Limb (tissue), 2 donors: ENCODE data around the gene MVB12A.

Source experiments
- DNase-seq, 2 donors: peaks; one replicate each; pipeline ENCODE4 v3.0.0-alpha.2; 2016; ENCODE audit errors: extremely low spot score in 2 of 2

The MVB12A gene

DNA sequence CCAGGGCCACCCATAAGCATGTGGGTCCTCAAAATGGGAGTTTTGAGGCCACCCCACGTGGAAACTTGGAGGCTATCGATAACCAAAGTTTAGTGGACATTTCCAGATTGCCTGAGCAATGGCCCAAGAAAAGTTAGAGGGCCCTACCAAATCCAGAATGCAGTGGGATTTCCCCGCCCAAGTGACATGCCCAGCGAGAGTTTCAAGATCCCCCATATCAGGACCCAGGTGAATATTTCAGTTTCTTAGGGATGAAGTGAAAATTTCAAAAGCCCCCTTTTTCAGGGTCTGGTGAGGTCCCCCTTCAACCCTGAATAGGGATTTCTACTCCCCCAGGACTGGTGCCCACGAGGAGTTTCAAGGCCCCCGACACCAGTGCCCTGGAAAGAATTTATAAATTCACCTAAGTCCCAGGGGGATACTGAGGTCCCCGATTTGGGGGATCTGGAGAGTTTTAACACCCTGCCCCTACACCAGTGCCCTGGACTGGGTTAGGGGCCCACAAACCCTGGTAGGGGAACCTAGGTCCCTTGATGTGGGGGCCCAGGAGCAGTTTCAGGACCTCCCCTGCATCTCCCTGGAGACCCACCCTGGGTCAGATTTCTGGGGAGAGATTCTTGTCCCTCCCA is 15.1 kb upstream of the MVB12A start:
- DNase-seq, result no peak

DNA sequence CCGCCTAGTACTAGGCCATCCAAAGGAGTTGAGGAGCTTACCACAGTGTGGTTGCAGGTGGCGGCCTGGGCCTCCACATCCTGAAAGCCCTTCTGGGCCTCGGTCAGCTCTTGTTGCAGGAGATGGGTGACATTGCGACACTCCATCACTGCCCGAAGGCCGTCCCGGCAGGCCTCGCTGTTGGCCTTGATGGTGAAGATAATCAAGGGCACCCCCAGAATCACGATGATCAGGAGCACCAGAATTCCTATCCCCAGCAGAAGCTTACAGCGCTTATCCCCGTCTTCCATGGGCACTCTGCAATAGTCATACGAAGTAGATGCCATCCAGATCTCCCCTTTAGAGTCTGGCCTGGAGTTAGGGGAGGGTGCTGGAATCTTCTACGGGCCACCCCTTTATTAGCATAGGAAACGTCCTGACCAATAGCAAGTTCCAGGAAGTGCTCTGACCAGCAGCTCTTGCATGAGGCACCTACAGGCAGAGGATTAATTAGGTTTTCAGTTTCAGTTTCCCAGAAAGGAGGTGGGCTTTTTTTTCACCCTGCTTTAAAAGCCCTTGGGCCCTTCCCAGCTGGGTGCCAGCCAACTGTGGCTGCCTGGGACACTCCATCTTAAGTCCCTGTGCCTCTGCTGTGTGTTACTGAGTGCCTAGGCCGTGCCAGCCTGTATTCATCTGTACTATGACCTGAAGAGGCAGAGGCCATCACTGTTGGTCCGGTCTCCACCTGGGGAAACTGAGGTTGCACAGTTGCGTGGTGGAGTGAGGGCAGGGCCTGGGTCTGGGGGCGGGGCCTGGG is 14.4 kb upstream of the MVB12A start, which contains the start of gene BST2:
Gene BST2, minus strand, starts transcription at position 381 of the 796 bp plus-strand sequence. Its CDS starts 55 bp downstream, at position 326.
- no peak for DNase-seq

DNA sequence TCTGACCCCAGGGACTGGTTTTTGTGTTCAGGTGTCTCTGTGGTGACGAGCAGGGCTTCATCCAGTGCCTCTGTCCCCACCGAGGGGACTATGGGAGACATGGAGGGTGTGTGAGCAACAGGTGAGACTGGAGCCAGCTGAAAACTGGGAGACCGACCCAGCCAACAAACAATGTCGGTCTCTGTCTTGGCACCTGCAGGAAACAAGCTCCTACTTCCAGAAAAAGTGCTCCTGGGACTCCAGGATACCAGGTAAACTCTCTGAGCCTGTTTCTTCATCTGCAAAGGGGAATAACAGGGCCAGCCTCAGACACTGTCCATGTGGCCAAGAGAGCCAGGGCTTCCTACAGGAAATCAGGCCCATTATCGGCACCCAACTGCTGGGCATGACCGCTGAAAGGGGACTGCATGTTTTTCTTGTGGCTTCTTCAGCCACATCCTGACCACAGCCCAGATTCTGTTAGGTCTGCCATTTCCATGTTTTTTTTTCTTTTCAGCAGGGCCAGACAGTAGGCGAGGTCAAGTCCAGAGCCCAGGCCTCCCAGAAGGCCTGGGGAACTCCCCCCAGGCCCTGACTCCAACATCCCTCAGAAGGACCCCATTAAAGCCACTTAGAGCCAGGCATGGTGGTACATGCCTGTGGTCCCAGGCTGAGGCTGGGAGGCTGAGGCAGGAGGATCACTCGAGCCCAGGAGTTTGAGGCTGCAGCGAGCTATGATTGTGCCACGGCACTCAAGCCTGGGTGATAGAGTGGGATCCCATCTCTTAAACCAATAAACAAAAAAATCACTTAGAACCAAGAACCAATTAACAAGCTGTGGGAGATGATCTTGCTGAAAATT is 13.6 kb upstream of the MVB12A start:
- no peak for DNase-seq

DNA sequence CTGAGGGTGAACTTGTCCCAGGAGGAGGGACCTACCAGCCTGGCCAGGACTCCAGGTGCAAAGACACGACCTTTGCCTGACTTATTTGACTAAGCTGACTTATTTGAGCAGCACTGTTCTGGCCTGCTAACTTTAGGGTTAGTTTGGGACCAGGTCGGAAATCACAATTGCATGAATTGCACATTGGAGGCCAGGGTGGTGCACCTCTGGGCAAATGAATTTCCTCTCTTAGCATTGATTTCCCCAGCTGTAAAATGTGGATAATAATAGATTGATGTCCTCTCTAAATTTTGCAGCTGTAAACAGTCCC is 13.0 kb upstream of the MVB12A start:
- no peak for DNase-seq

DNA sequence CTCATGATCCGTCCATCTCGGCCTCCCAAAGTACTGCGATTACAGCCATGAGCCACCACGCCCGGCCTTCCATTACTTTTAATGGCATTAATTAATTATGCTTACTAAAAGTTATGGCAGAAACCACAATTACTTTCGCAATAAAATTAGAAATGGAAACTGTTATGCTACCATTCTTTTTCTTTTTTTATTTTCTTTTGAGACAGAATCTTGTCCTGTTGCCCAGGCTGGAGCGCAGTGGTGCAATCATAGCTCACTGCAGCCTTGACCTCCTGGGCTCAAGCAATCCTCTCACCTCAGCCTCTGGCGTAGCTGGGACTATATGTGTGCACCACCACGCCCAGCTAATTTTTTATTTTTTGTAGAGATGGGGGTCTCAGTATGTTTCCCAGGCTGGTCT is 9.9 kb upstream of the MVB12A start:
- no peak for DNase-seq

DNA sequence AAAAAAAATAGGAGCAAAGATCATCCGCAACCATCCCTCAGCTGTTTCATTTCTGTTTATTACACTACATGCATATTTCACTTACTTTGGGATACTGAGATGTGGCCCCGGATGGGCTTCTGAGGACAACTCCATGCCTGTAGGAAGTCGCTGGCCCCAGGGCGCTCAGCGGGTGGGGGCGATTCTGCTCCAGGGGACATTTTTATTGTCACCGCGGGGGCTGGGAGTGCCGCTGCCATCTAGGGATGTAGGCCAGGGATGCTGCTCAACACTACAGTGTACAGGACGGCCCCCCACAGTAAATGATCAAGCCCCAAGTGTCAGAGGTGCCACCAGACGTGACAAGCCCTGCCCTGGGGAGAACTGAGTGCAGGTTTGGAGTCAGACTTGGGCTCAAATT is 8.0 kb upstream of the MVB12A start:
- DNase-seq, result no peak

DNA sequence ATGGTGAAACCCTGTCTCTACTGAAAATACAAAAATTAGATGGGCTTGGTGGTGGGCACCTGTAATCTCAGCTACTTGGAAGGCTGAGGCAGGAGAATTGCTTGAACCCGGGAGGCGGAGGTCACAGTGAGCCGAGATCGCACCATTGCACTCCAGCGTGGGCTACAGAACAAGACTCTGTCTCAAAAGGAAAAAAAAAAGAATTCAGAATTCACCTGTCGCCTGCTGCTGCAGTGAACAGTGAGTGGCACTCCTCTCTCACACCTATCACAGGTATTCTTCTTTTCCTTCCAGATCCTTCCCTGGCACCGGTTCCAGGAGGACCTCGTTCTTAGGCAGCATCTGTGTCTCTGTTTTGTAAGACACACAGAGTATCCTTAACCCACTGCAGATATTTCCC is 5.8 kb upstream of the MVB12A start:
- DNase-seq, result no peak

DNA sequence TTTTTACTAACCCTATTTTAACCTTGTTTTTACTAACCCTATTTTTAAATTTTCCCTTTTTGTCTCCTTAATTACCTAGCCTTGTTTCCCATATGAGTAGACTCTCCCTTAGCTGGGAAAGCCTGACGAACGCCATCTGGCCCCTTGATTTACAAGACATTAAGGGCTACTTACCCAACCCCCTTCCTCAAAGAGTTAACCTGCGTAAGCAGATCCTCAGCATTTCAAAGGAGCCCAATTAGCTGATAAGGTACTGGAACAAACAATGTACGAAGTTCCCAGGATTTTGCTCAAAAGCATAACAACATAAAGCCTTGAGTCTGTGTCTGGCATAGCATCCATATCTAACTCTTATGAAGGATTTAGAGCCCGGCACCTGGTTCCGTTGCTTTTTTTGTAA is 4.7 kb upstream of the MVB12A start:
- no peak for DNase-seq

DNA sequence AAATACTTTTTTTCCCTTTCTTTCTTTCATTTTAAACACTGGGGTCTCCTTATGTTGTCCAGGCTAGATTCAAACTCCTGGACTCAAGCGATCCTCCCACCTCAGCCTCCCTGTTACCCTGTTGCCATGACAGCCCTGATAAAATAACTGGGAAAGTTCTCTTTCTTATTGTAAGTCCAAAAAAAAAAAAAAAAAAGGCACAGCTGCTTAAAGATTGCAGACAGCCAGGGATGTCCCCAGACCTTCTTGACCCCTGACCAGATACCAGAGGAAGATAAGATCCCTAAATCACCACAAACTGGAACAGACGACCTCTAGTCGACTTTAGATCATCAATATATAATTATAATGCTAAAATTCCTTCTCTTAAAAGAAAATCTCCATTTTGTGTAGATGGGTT is 1.1 kb upstream of the MVB12A start:
- no peak for DNase-seq

DNA sequence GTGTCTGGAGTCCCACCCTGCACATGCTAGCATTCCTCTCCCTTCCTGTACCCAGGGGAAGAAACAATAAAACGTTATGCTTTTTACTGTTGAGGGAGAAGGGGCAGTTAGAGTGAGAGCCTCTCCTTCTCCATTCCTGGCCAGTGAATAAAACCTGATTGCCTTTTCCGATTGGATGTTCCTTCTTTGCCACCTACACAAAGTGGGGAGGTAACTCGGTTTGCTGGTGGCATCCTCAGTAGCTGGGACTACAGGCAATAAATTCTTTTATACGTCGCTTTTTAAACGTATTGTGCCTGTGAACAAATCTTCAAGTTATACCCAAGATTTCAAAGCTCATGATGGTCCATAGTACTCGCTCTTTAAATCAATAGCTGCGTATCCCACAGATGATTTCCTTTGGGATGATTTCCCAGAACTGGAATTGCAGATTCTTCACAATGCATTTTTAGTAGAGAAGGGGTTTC is 660 bp upstream of the MVB12A start:
- DNase-seq, result no peak

DNA sequence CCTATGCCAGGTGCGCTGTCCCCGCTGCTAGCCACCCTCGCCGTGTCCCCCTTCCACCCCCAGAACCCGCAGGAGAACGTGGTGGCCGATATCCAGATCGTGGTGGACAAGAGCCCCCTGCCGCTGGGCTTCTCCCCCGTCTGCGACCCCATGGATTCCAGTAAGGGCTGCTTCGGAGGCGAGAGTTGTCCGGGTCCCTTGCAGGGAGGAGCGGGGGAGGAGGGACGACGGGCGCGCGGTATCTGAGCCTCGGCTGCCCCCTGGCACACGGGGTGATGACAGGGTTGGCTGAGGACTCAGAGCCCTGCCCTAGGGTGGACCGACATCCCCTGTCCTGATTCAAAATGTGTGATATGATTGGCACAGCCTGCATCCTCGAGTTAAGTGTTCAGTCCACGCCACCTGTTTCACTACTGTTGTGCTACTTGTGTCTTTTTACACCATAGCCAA is 653 bp downstream of the MVB12A start:
- DNase-seq, result peak in 1 of 2 donors; percentile 66

DNA sequence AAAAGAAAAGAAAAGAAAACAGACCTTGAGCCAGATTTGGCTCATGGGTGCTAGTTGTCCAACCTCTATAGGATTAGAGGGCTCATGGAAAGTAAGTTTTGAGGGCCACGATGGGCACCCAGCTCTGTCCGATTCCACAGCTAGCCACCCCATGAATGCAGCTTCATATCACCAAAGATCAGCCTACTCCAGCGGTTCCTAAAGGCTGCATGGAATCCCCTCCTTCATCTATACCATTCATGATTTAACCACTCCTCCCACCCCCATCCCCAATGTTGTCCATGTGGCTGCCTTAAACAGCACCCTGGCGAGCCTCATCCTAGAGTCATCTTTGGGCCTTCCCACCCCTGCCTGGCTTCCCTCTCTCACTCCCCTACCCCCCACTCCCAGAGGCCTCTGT is 2.1 kb downstream of the MVB12A start:
- no peak for DNase-seq

DNA sequence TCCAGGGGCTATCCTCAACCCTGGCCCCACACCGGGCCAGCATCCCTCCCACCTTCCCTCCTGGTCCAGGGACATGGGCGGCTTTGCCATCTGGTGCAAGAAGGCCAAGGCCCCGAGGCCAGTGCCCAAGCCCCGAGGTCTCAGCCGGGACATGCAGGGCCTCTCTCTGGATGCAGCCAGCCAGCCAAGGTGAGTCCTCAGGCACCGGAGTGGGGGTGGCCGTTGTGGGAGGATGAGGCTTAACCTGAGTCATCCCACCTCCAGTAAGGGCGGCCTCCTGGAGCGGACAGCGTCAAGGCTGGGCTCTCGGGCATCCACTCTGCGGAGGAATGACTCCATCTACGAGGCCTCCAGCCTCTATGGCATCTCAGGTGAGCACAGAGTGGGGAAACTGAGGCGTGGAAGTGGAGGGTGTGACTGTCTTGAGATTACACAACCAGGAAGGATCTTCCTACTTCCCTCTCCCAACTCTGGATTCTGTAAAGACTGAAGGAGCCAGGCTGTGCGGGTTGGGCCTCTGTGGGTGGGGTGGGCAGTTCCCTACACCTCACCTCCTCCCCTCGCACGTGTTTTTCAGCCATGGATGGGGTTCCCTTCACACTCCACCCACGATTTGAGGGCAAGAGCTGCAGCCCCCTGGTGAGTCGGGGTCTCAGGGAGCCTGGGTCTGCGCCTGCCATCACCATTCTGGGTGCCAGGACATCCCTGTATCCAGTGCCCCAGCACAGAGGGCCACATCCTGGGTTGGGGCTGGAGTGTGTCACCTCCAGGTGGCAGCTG is 3.8 kb downstream of the MVB12A start:
- DNase-seq, result no peak

DNA sequence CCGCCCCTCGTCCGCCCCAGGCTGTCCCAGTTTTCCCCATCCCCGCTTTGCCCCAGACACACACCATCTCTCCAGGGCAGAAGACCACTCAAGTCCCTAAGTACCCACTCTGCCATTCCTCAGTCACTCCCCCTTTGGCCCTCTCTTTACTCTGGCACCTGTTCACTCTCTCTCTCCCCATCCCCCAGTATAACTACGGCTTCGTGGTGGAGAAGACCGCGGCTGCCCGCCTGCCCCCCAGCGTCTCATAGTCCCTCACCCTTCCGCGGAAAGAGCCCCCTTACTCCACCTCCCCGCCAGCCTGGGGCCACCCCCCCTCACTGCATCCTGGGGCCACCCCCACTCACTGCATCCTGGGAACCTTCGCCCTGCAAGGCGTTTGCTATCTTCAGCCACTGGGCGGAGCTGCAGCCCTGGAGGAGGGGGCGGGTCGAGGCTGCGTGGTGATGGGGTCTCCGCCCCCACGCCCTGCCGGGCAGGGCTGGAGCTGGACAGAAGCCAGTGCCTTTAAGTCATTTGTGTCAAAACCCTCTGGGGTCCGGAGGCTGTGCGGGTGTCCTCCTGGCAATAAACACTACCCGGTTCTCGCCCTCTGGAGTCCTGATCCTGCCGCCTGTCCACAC is 5.0 kb downstream of the MVB12A start:
- peak; percentile 22 to 75 for DNase-seq

DNA sequence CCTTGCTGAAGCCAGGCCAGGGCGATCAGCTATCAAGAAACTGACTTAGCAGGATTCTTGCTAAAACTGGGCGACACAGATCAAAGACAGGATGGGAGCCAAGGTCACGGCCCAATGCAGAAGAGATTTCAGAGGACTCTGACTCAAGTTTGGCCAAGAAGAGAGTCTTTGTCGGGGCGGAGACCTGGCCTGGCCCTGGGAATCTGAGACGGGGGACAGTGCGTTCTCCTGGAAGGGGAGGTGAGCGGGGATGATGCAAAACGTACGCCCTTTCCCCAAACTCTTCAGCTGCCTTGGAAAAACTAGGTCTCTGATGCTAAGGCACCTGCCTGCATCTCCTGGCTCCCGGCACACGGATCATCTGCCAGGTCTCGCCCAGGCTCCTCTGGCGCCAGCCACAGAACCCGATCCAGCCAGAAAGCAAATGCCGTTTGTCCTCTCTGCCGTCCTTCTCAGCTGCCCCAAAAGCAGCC is 9.8 kb downstream of the MVB12A start:
- no peak for DNase-seq

DNA sequence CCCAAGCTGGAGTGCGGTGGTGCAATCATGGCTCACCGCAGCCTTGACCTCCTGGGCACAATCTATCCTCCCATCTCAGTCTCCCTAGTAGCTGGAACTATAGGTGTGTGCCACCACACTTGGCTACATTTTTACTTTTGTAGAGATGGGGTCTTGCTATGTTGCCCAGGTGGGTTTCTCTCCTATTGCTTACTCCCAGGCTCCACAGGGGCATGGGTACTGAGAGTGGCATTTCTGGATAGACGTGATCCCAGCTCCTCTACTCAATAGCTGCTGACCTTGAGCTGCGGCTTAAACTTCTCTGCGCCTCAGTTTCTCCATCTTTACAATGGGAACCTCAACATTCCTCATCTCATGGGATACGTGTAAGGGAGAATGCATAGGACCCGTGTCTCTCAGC is 11.6 kb downstream of the MVB12A start:
- DNase-seq, result no peak

DNA sequence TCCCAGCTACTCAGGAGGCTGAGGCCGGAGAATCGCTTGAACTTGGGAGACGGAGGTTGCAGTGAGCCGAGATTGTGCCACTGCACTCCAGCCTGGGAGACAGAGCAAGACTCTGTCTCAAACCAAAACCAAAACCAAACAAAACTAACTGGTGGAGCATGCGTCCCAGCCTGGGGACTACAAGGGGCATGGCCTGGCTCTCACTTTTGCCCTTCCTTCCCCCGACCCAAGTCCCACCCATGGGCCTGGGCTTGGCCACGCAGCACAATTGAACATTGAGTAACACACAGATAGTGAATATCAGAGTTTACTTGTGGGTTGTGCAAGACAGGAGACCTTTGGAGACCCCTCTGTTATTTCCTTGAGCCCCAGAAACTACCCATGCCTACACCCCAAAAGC is 15.4 kb downstream of the MVB12A start:
- no peak for DNase-seq

DNA sequence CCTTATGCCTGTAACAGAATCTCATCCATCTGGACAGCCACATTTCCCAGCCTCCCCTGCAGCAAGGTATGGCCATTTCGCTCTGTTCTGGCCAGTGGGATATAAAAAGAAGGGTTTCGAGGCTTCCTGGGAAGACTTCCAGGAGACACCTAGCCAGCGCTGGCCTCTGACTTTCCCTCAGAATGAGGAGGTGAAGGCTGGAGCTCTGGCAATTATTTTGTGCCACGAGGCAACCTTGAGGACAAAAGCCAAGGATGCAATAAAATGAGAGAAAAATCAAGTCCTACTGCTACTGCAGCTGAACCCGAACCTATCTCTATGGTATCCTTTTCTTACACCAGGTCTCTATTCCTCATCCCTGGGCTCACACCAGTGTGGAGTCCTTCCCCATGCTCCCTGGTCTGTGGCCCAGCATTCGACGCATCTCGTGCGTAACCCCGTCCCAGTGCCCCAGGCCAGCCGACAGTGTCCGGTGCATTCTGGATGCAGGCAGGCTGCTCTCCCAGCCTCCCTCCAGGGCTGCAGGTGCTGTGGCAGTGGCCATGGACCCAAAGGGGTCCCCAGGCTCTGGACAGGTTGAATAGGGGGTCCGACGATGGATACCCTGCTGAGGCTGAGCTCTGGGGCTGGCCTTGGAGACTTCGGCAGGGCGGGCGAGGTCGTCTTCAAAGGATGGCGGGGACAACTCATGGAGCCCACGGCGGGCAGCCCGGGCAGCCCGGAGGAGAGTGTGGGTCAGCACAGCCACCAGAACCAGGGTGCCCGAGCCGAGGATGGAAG is 16.4 kb downstream of the MVB12A start:
- no peak for DNase-seq

DNA sequence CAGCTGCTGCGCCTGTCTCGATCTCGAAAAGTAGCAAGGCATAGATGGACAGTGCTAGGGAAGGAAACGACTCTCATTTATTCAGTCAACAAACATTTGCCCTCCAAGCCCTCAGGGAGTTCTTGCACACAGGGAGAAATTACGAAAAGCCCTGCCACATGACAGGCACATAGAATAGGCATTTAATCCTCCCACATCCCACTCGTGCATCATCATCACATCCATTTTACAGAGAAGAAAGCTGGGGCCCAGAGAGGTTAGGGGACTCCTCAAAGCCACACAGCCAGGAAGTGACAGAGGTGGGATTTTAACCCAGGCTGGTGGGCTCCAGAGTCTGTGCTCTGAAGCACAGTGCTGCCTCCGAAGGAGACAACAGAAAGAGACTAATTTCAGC is 17.0 kb downstream of the MVB12A start:
- no peak for DNase-seq
